Measurements from ENCODE around the gene NGLY1. TPM values are rescaled to one million over a fixed set of nuclear protein-coding genes. Genes with fewer than 3 reads are reported as not detected.

Gene NGLY1, protein sequence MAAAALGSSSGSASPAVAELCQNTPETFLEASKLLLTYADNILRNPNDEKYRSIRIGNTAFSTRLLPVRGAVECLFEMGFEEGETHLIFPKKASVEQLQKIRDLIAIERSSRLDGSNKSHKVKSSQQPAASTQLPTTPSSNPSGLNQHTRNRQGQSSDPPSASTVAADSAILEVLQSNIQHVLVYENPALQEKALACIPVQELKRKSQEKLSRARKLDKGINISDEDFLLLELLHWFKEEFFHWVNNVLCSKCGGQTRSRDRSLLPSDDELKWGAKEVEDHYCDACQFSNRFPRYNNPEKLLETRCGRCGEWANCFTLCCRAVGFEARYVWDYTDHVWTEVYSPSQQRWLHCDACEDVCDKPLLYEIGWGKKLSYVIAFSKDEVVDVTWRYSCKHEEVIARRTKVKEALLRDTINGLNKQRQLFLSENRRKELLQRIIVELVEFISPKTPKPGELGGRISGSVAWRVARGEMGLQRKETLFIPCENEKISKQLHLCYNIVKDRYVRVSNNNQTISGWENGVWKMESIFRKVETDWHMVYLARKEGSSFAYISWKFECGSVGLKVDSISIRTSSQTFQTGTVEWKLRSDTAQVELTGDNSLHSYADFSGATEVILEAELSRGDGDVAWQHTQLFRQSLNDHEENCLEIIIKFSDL
- total RNA-seq, result 10 to 100 TPM; 28.9 to 54.4 TPM
- 10 to 100 TPM; 19.1 to 35.7 TPM for polyA plus RNA-seq
- long read RNA-seq, donor 1, transcript NGLY1-202 (12 exons, 2,473 nt), result major isoform, 14 of 26 reads
- long read RNA-seq, donor 1, partial matches to known transcripts, result 9 of 26 reads
- long read RNA-seq, donor 1, other reads (novel, unspliced or antisense), result 0 of 26 reads
- long read RNA-seq, donor 2, partial matches to known transcripts, result 15 of 19 reads
- long read RNA-seq, donor 2, other reads (novel, unspliced or antisense), result 0 of 19 reads
- long read RNA-seq, donor 3, partial matches to known transcripts, result 0 of 4 reads
- long read RNA-seq, donor 3, other reads (novel, unspliced or antisense), result 0 of 4 reads
- long read RNA-seq, donor 4, partial matches to known transcripts, result 16 of 18 reads
- long read RNA-seq, donor 4, other reads (novel, unspliced or antisense), result 0 of 18 reads
- long read RNA-seq, donor 5, transcript NGLY1-202 (12 exons, 2,473 nt), result major isoform, 18 of 44 reads
- long read RNA-seq, donor 5, partial matches to known transcripts, result 22 of 44 reads
- long read RNA-seq, donor 5, other reads (novel, unspliced or antisense), result 0 of 44 reads

GRCh38 chr3:25782938-25783660 is at the start of gene NGLY1:
Gene NGLY1, minus strand, starts transcription at chr3:25783443. Its CDS starts 53 bp downstream, at chr3:25783390.
- ATAC-seq (ENCODE audit: insufficient read depth, low FRiP score), result peak; percentile 96
- TF ChIP-seq, protein P1, sequence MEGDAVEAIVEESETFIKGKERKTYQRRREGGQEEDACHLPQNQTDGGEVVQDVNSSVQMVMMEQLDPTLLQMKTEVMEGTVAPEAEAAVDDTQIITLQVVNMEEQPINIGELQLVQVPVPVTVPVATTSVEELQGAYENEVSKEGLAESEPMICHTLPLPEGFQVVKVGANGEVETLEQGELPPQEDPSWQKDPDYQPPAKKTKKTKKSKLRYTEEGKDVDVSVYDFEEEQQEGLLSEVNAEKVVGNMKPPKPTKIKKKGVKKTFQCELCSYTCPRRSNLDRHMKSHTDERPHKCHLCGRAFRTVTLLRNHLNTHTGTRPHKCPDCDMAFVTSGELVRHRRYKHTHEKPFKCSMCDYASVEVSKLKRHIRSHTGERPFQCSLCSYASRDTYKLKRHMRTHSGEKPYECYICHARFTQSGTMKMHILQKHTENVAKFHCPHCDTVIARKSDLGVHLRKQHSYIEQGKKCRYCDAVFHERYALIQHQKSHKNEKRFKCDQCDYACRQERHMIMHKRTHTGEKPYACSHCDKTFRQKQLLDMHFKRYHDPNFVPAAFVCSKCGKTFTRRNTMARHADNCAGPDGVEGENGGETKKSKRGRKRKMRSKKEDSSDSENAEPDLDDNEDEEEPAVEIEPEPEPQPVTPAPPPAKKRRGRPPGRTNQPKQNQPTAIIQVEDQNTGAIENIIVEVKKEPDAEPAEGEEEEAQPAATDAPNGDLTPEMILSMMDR (IDR thresholded peaks at IDR 0.05; ENCODE audit: control extremely low read depth, extremely low read depth), result no peak
- Histone ChIP-seq H3K27ac (ENCODE audit: low read depth in 1 of 2, low read length in 1 of 2) (peak within 1 kb of the TSS; percentile 93 to 97), H3K4me1 (ENCODE audit: control insufficient read depth in 5 of 5, insufficient read depth in 5 of 5, low read length in 5 of 5) (peaks cover 0 to 14% (median 11%) of the 10 kb centered on the region in 5 donors), H3K27me3 (ENCODE audit: control insufficient read depth in 3 of 3, insufficient read depth in 3 of 3, low read length in 2 of 3) (no peaks in the 10 kb centered on the region), H3K4me3 (peak within 1 kb of the TSS; percentile 95), H3K9ac (ENCODE audit: insufficient read depth in 1 of 2, low read length in 2 of 2) (peak within 1 kb of the TSS; percentile 61 to 89), H3K36me3 (ENCODE audit: control insufficient read depth in 4 of 4, insufficient read depth in 4 of 4, low read length in 4 of 4) (peaks cover 0 to 2% (median 0%) of the 10 kb centered on the region in 4 donors), H3K9me3 (ENCODE audit: control insufficient read depth in 4 of 4, insufficient read depth in 3 of 4, low read length in 3 of 4) (no peaks in the 10 kb centered on the region)
- peak; percentile 85 to 91 (median 87) for DNase-seq
- 0 to 1% methylated on average over 52 to 72 of the region's 72 CpGs for WGBS, 2 donors

DNA sequence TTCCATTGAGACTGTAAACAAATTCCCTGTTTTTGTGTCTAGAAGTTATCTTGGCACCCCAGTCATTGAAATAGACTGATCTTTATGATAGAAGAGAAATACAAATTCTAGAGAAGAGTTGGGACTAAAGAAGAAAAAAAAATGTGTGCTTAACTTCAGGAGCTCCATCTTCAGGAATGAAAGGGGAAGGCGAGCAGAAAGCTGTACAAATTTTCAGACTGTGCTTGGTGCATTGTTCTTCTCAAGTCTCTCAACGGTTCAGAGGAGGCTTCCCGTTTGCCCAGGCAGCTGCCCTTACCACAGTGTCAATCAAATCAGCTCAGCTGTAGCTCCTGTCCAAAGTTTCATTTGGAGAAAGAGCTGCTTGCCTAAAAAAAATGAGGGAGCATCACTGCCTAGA is 48.3 kb upstream of the NGLY1 start:
- ATAC-seq (ENCODE audit: insufficient read depth, low FRiP score) (no peak), DNase-seq (peak in 2 of 3 donors; percentile 30 to 50)
- peaks cover 0 to 4% (median 0%) of the 10 kb centered on the region in 4 donors for H3K9me3 ChIP-seq (ENCODE audit: control insufficient read depth in 4 of 4, insufficient read depth in 3 of 4, low read length in 3 of 4)
- WGBS, 2 donors, result 12 to 18% methylated on average over 3 of the region's 3 CpGs
- H3K4me1 ChIP-seq (ENCODE audit: control insufficient read depth in 5 of 5, insufficient read depth in 5 of 5, low read length in 5 of 5), result peaks cover 0 to 12% (median 0%) of the 10 kb centered on the region in 5 donors
- no peak overlapping the region for H3K27ac ChIP-seq (ENCODE audit: low read depth in 1 of 2, low read length in 1 of 2)
- no peaks in the 10 kb centered on the region for H3K36me3 ChIP-seq (ENCODE audit: control insufficient read depth in 4 of 4, insufficient read depth in 4 of 4, low read length in 4 of 4)
- no peak overlapping the region for H3K4me3 ChIP-seq
- H3K9ac ChIP-seq (ENCODE audit: insufficient read depth in 1 of 2, low read length in 2 of 2), result peak overlapping the region in 1 of 2 donors; percentile 42
- no peaks in the 10 kb centered on the region for H3K27me3 ChIP-seq (ENCODE audit: control insufficient read depth in 3 of 3, insufficient read depth in 3 of 3, low read length in 2 of 3)
- TF ChIP-seq, protein P1 (IDR thresholded peaks at IDR 0.05; ENCODE audit: control extremely low read depth, extremely low read depth), result no peak

Measured in lung (tissue), 16 donors.